Lower leg skin (tissue), 3 donors: ENCODE data around the gene SEL1L3.

Source experiments
- CTCF ChIP-seq, 3 donors: fragments of 450-650 bp; IDR thresholded peaks; one replicate each; pipeline ENCODE4 v1.5.1; 2016; ENCODE audit warnings: antibody characterized with exemption in 3 of 3, mild to moderate bottlenecking in 3 of 3, moderate library complexity in 2 of 3
- POLR2A ChIP-seq, 2 donors: fragments of 450-650 bp; IDR thresholded peaks; one replicate each; pipeline ENCODE4 v1.6.1; 2016 to 2017; ENCODE audit warnings: antibody characterized with exemption in 2 of 2, mild to moderate bottlenecking in 1 of 2, moderate library complexity in 1 of 2

- TF ChIP-seq CTCF (IDR thresholded peaks at IDR 0.05) (no peak), POLR2A (IDR thresholded peaks at IDR 0.05) (no peak)
Measured at GRCh38 chr4:25783126-25783525, 79.7 kb downstream of the SEL1L3 start.
